Cardiac septum (tissue), 1 donor: ENCODE measurements around the gene EZH2. TPM values are rescaled to one million over a fixed set of nuclear protein-coding genes. Genes with fewer than 3 reads are reported as not detected.

Experiments
- DNase-seq: peaks from one replicate; pipeline ENCODE4 v3.0.0-alpha.2; 2020; ENCODE audit warnings: low spot score
- intact Hi-C: fragments of 100-400 bp; cut with DNase I; formaldehyde crosslinking; loops from one replicate; pipeline ENCODE4 v1.14.0; 2022
- total RNA-seq: library from RNA; stranded (reverse); fragmentation: NEBNext Ultra II Directional; extraction: Animal tissue kit (Norgen Biotek cat#: 25700); gene quantifications from one replicate; pipeline ENCODE4 v1.2.1, GENCODE V29; 2021
- donor health status: DM: no; HTN: no; CAD: no.

EZH2 gene
- total RNA-seq, 1 donor from 2014 or later = 1.5 TPM

- intact Hi-C loops = no loop called here
- DNase-seq = no peak
Observed at GRCh38 chr7:148790131-148790726, 93.9 kb downstream of the EZH2 start.

- intact Hi-C loops = no loop called here
- no peak for DNase-seq
Observed at GRCh38 chr7:148789220-148789619, 94.9 kb downstream of the EZH2 start.

DNA sequence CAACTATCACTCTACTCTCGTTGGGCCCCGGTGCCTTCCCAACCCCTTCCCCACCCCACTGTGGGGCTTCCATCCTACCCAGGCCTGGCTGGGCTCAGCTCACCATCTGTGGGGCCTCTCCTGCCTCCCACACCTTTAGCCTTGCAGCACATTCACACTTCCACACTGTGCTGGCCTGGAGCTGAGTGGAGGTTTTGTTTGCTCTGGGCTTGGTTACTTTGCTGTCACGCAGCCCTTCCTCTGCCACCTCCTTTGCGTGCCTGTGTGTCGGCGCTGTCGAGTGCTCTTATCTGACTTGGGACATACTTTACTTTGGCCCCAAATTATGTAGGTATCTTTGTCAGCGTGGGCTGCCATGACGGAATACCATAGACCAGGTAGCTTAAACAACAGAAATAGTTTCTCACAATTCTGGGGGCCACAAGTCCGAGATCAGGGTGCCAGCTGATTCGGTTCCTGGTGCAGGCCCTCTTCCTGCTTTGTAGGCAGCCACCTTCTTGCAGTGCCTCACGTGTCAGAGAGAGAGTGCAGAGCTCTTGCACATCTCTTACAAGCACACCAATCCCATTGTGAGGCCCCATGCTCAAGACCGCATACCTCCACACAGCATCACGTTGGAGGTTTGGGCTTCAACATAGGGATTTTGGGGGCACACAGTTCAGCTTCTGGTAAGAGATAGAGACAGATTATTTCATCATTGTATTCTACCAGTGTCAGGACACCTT lies 96.4 kb downstream of the EZH2 start:
- intact Hi-C loops = no loop called here

GRCh38 chr7:148783801-148784527 lies 100.1 kb downstream of the EZH2 start:
- intact Hi-C loops = no loop called here
- DNase-seq = no peak

More for the DNA sequence above, 96.4 kb downstream of the EZH2 start:
- no peak for DNase-seq

DNA sequence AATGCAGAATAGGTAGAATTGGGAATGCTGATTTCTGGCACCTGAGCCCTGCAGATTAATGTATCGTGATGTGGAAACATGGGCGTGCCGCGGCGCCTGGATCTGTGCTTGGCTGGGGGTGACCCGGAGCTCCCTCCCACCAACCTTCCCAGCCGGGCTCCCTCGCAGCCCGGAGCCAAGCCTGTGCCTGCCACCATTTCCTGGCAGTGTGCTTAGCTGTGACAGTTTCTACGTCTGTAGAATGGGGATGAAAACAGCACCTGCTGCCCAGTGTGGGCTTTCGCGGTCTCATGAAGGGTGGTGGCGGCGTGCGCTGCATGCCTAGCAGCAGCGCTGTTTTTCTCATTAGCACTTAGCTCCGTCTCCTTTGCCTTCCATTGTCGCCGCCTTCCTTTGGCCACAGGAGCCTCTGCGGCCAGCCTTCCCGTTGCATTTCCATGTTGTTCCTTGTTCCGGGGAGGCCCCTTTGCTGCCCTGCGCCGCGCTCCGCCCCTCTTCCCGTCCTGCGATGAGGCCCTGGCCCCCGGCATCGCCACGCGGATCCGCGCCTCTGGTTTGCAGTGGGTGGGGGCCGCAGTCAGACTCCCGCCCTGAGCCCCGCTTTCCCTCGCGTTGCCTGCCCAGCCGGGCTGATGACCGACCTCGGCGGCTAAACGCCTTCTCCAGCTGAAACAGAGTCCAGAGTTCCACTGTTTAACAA lies 101.2 kb downstream of the EZH2 start:
- no peak for DNase-seq
- intact Hi-C loops = no loop called here

GRCh38 chr7:148774471-148774870 lies 109.6 kb downstream of the EZH2 start:
- intact Hi-C loops = no loop called here
- no peak for DNase-seq

- DNase-seq = no peak
- intact Hi-C loops = no loop called here
Observed at GRCh38 chr7:148773334-148773733, 110.8 kb downstream of the EZH2 start.

GRCh38 chr7:148772297-148773089 lies 111.6 kb downstream of the EZH2 start:
- no peak for DNase-seq
- intact Hi-C loops = no loop called here

DNA sequence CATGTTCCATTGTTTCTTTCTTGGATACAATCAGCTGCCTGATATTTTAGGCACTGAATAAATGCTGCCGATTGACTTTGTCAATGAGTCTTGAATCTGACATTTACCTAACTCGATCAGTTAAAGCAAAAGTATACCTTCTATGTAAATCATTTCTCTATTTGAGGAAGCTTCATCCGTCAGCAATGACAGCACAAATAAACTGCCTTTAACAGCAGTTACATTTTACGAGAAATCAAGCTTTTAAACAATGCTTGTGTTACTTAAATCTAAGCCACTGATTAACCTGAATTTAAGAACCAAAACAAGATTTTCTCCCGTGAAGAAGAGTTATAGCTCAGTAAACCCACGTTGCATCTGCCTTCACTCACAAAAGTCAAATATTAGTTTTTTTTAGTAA lies 114.1 kb downstream of the EZH2 start:
- intact Hi-C loops = no loop called here

DNA sequence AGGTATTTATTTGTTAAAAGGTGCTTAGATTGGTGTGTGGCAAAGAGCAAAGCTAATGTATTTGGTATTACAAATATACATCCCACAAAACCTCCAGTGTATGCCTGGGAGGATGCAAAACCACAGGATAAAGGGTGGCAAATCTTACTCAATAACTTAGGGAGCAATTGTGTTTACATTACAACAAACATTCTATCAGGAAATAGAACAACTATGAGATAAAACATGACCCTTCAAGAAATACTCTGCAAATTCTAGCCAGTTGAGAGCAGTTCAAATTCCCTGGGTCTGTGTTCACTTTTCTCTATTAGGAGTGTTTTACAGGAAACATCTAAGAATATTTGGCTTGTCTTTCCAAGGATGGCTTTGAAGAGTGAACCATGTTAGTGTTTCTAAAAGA lies 120.5 kb downstream of the EZH2 start:
- intact Hi-C loops = no loop called here
- DNase-seq = no peak

More for the DNA sequence above, 114.1 kb downstream of the EZH2 start:
- DNase-seq = no peak

GRCh38 chr7:148761499-148762278 lies 122.4 kb downstream of the EZH2 start:
- intact Hi-C loops = no loop called here
- DNase-seq = no peak

Other genes with a start within 250 kb of the EZH2 start
- 42.3 TPM for gene CUL1, start 185.4 kb downstream of the EZH2 start, total RNA-seq
- gene PDIA4, start 144.2 kb upstream of the EZH2 start, total RNA-seq = 38.5 TPM
- gene ZNF786, start 206.4 kb upstream of the EZH2 start, total RNA-seq = 3.0 TPM
- 0.78 TPM for gene ZNF425, start 242.0 kb upstream of the EZH2 start, total RNA-seq